Left lung (tissue), 10 donors: ENCODE measurements around the gene TMX1. TPM values are rescaled to one million over a fixed set of nuclear protein-coding genes. Genes with fewer than 3 reads are reported as not detected.
A peak's percentile ranks its signal among the peaks of the same experiment; 100 is the strongest.

ENCODE experiments used
- ATAC-seq: fragments of 200-7000 bp; cut with Tn5 transposase; one replicate; pipeline ENCODE4 v1.9.1; 2020; ENCODE audit warnings: moderate library complexity
- DNase-seq, 4 donors: peaks; one replicate each; pipeline ENCODE4 v3.0.0-alpha.2; 2013 to 2020
- H3K27ac ChIP-seq, 2 donors: fragments of 200-600 bp; sonication (generic) in 1 of 2; one replicate each; pipeline versions ENCODE4 v1.5.0 to v1.8.0; 2020 to 2021
- H3K27me3 ChIP-seq, 2 donors: fragments of 200-600 bp; sonication (generic) in 1 of 2; one replicate each; pipeline versions ENCODE4 v1.5.0 to v1.8.0; 2020 to 2021
- H3K36me3 ChIP-seq, 2 donors: fragments of 200-600 bp; sonication (generic) in 1 of 2; one replicate each; pipeline versions ENCODE4 v1.5.0 to v1.8.0; 2020 to 2021
- H3K4me1 ChIP-seq, 2 donors: fragments of 200-600 bp; one replicate each; pipeline ENCODE4 v1.8.0; 2021
- H3K4me3 ChIP-seq, 2 donors: fragments of 200-600 bp; sonication (generic) in 1 of 2; one replicate each; pipeline versions ENCODE4 v1.5.0 to v1.8.0; 2020 to 2021; ENCODE audit warnings: mild to moderate bottlenecking in 1 of 2
- H3K9me3 ChIP-seq, 2 donors: fragments of 200-600 bp; sonication (generic) in 1 of 2; one replicate each; pipeline versions ENCODE4 v1.5.0 to v1.8.0; 2020 to 2021
- intact Hi-C, 2 donors: fragments of 100-400 bp; cut with DNase I; formaldehyde crosslinking; loops; one replicate each; pipeline versions ENCODE4 v1.11.2 to v1.14.2; 2022
- polyA plus RNA-seq, 6 donors: library from polyadenylated mRNA; unstranded; fragments of 120-200 nt; gene quantifications; one replicate each; pipeline ENCODE4 v1.2.1, GENCODE V29; 2013; ENCODE audit not compliant: insufficient read length in 6 of 6
- total RNA-seq, 2 donors: library from RNA; stranded (reverse); fragmentation: NEBNext Ultra II Directional; extraction: Animal tissue kit (Norgen Biotek cat#: 25700); gene quantifications; one replicate each; pipeline ENCODE4 v1.2.1, GENCODE V29; 2021
- TF ChIP-seq, protein P1 (sequence below), 2 donors: fragments of 200-600 bp; sonication (generic) in 1 of 2; IDR thresholded peaks; one replicate each; pipeline versions ENCODE4 v1.5.0 to v1.8.0; 2021; ENCODE audit warnings: antibody characterized with exemption in 2 of 2
- donor health status: DM: no; HTN: yes; CAD: no.
- donor health status: DM: no; HTN: no; CAD: no.

TMX1 gene
- total and polyA plus RNA-seq, 8 donors: 32.7 to 55.7 (median 49.6) TPM

DNA sequence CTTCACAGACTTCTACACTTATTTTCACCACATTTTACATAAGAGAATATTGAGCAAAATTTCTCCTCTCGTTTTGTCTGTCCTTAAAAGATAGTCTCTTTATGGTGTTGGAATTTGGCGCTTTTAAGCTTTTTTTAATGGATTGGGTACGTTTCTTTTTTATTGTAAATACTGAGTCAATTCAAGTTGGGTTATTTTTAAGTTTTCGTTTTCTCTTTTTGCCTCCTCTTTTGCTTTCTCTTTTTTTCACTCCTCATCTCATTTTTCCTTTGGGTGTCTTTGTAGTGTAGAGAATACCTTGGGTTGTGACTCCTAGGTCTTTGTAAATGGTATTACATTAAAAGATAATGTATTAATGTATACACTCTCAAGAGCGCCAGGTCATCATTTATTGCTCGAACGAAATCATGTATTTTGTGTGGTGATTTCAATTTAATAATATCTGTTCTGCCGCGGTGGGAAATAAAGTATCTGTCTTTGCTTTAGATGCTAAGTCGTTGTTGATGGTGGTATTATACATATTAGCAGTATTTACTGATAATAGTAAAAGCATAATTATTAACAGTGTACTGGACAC, 845 bp downstream of the TMX1 start:
- TF ChIP-seq, protein P1, sequence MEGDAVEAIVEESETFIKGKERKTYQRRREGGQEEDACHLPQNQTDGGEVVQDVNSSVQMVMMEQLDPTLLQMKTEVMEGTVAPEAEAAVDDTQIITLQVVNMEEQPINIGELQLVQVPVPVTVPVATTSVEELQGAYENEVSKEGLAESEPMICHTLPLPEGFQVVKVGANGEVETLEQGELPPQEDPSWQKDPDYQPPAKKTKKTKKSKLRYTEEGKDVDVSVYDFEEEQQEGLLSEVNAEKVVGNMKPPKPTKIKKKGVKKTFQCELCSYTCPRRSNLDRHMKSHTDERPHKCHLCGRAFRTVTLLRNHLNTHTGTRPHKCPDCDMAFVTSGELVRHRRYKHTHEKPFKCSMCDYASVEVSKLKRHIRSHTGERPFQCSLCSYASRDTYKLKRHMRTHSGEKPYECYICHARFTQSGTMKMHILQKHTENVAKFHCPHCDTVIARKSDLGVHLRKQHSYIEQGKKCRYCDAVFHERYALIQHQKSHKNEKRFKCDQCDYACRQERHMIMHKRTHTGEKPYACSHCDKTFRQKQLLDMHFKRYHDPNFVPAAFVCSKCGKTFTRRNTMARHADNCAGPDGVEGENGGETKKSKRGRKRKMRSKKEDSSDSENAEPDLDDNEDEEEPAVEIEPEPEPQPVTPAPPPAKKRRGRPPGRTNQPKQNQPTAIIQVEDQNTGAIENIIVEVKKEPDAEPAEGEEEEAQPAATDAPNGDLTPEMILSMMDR (IDR thresholded peaks at IDR 0.05): no peak
- DNase-seq (no peak), ATAC-seq (no peak)
- H3K4me3 ChIP-seq: peak overlapping the region; percentile 93 to 95
- no peaks in the 10 kb centered on the region for H3K9me3 ChIP-seq
- H3K27me3 ChIP-seq: no peaks in the 10 kb centered on the region
- H3K36me3 ChIP-seq: peaks cover 0 to 7% of the 10 kb centered on the region in 2 donors
- peak overlapping the region; percentile 71 to 89 for H3K27ac ChIP-seq
- H3K4me1 ChIP-seq: peaks cover 20 to 39% of the 10 kb centered on the region in 2 donors
- intact Hi-C loops: no loop called here

DNA sequence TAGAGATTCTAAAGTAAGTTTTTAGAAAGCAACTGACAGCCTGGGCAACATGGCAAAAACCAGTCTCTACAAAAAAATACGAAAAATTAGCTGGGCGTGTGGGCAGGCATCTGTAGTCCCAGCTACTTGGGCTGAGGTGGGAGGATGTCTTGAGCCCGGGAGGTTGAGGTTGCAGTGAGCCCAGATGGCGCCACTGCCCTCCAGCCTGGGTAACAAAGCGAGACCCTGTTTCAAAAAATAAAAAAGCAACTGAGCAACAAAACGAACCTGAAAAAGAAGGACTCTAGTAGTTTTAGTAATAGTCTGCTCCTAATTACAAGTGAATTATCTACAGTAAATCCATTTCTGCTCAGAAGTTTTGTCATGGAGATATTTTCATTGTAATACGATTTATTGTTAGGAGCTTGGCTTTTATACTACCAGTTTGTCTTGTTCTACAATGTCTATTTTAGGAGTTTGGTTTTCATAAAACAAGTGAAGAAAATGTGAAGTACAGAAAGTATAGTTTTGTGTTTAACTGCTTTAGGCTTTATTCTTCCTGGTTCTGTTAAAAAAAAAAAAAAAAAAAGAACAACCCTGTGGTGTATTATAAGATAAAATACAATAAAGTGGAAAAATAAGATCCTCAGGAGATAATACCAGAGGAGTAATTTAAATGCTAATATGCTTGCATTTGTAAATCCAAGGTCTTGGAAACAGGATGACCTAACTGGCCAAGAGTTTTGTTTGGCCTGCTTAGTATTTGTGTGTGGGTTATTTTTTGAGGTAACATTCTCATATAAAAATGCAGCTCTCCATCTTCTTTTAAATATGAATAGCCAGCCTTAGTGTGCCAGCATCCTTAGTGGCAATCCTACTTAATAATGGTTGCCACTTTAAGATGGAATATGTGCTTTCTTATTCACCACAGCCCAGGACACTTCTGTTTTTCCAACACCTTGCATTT, 2.8 kb downstream of the TMX1 start:
- no peak for ATAC-seq
- no peaks in the 10 kb centered on the region for H3K27me3 ChIP-seq
- DNase-seq: no peak
- H3K27ac ChIP-seq: no peak overlapping the region
- no peak overlapping the region for H3K4me3 ChIP-seq
- intact Hi-C loops: no loop called here
- H3K9me3 ChIP-seq: no peaks in the 10 kb centered on the region
- TF ChIP-seq, protein P1 (IDR thresholded peaks at IDR 0.05): no peak
- H3K36me3 ChIP-seq: peaks cover 0 to 25% of the 10 kb centered on the region in 2 donors
- peaks cover 20 to 40% of the 10 kb centered on the region in 2 donors for H3K4me1 ChIP-seq

DNA sequence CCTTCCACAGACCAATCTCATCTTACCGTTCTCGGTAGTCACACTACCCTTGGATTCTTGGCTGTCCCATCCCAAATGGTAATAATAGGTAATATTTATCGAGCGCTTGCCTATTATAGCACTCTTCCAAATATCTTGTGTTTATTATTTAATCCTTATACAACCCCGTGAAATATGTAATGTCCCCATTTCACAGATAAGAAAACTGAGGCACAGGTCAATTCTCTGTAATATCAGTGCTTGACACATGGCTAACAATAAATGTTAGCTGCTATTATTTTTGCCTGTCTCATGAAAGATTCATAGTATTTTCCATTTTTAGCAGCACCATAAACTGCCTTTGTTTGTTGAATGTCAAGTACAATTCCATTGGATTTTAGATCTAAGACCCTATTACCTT, 4.5 kb downstream of the TMX1 start:
- Histone ChIP-seq H3K27me3 (no peaks in the 10 kb centered on the region), H3K4me3 (no peak overlapping the region), H3K4me1 (peaks cover 20 to 35% of the 10 kb centered on the region in 2 donors), H3K36me3 (peaks cover 0 to 42% of the 10 kb centered on the region in 2 donors), H3K9me3 (no peaks in the 10 kb centered on the region), H3K27ac (no peak overlapping the region)
- intact Hi-C loops: no loop called here
- no peak for ATAC-seq
- TF ChIP-seq, protein P1 (IDR thresholded peaks at IDR 0.05): no peak
- DNase-seq: no peak

DNA sequence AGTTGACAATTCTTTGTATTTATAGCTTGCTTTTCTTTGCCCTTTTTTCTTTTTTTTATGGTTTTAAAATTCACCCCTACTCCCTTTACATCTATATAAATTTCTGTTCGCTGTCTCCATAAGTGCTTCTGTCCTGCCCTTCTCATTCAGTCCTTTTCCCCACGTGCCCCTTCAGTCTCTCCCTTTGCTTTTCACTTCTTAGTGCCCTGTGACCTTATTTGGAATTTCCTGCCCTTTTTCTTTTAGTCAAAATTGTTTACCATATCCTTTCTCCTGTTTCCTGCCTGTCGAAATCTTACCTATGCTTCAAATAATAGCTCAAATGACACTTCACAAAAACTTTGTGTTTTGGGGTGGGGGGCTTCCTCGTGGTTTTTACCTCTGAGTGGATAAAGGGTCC, 6.0 kb downstream of the TMX1 start:
- Histone ChIP-seq H3K27ac (no peak overlapping the region), H3K27me3 (no peaks in the 10 kb centered on the region), H3K36me3 (peaks cover 0 to 57% of the 10 kb centered on the region in 2 donors), H3K9me3 (no peaks in the 10 kb centered on the region), H3K4me1 (peaks cover 16 to 32% of the 10 kb centered on the region in 2 donors), H3K4me3 (no peak overlapping the region)
- TF ChIP-seq, protein P1 (IDR thresholded peaks at IDR 0.05): no peak
- intact Hi-C loops: no loop called here
- no peak for ATAC-seq
- no peak for DNase-seq
